GM12878 (cell line): Measurements from ENCODE around the gene ITGA1. TPM values are rescaled to one million over a fixed set of nuclear protein-coding genes. Genes with fewer than 3 reads are reported as not detected.

ENCODE experiments used
- ATAC-seq: fragments of 200-7000 bp; cut with Tn5 transposase; 3 replicates; pipeline ENCODE4 v1.9.1; 2020; ENCODE audit warnings: mild to moderate bottlenecking, moderate library complexity
- BruUV-seq: library from RNA; stranded (reverse); fragments of 400-500 nt; replicated peaks from 2 replicates; lab custom pipeline; 2021; lab: Mats Ljungman, UMichigan
- CTCF ChIA-PET: fragments of 300-600 bp; sonication (Branson Sonifier 250); formaldehyde crosslinking; extraction: SDS; loops from one replicate; lab custom pipeline; 2021; ENCODE audit warnings: inconsistent platforms; lab: Yijun Ruan, JAX
- POLR2A ChIA-PET: fragments of 350-600 bp; formaldehyde crosslinking; extraction: SDS; loops from one replicate; lab custom pipeline; 2021; ENCODE audit warnings: inconsistent platforms; lab: Charles Lee
- RAD21 ChIA-PET: fragments of 300-600 bp; sonication (Branson Sonifier 250); formaldehyde crosslinking; loops from one replicate; lab custom pipeline; 2023; ENCODE audit warnings: antibody characterized with exemption; ENCODE audit not compliant: unreplicated experiment; lab: Charles Lee
- SMC1A ChIA-PET: fragments of 300-600 bp; sonication (Branson Sonifier 250); formaldehyde crosslinking; loops from one replicate; lab custom pipeline; 2023; ENCODE audit not compliant: unreplicated experiment, uncharacterized antibody; lab: Charles Lee
- DNase-seq: peaks from one replicate; pipeline ENCODE4 v3.0.0-alpha.2; 2011; ENCODE audit warnings: low read depth, low spot score
- FAIRE-seq: peaks from 3 replicates; lab custom pipeline; 2011; peaks lifted over from hg19 to GRCh38; lab: Jason Lieb, UNC
- H2AFZ ChIP-seq: 2 replicates; pipeline ENCODE4 v1.6.0; 2011; ENCODE audit warnings: low read depth, low read length, control low read depth; ENCODE audit not compliant: control insufficient read depth
- H3K27ac ChIP-seq: 2 replicates; pipeline ENCODE4 v1.5.1; 2011; ENCODE audit warnings: control low read depth; ENCODE audit not compliant: control insufficient read depth, insufficient read depth
- H3K27me3 ChIP-seq, 2 experiments: replicated peaks in 1 of 2; 2 replicates each; pipeline versions ENCODE4 v1.6.0 to v1.6.1; 2011; ENCODE audit warnings: low read length in 1 of 2; ENCODE audit not compliant: control insufficient read depth in 2 of 2, insufficient read depth in 2 of 2
- H3K36me3 ChIP-seq, 2 experiments: 2 replicates each; pipeline ENCODE4 v1.5.1; 2011; ENCODE audit warnings: low read length in 1 of 2; ENCODE audit not compliant: control insufficient read depth in 2 of 2, insufficient read depth in 2 of 2
- H3K4me1 ChIP-seq: 2 replicates; pipeline ENCODE4 v1.6.1; 2011; ENCODE audit warnings: mild to moderate bottlenecking, low read length, moderate library complexity, mixed read lengths; ENCODE audit not compliant: control insufficient read depth, insufficient read depth
- H3K4me2 ChIP-seq: 2 replicates; pipeline ENCODE4 v1.6.0; 2011; ENCODE audit warnings: control low read depth; ENCODE audit not compliant: control insufficient read depth, insufficient read depth
- H3K4me3 ChIP-seq: fragments of 200-600 bp; sonication (generic); 2 replicates; pipeline ENCODE4 v1.5.1; 2016
- H3K79me2 ChIP-seq: 2 replicates; pipeline ENCODE4 v1.6.0; 2011; ENCODE audit warnings: low read length; ENCODE audit not compliant: control insufficient read depth, insufficient read depth
- H3K9ac ChIP-seq: 2 replicates; pipeline ENCODE4 v1.8.0; 2011; ENCODE audit warnings: low read length, control low read depth, mixed read lengths; ENCODE audit not compliant: control insufficient read depth, insufficient read depth
- H3K9me3 ChIP-seq: replicated peaks from 3 replicates; pipeline ENCODE4 v1.5.1; 2011; ENCODE audit warnings: mild to moderate bottlenecking, low read length; ENCODE audit not compliant: control insufficient read depth, insufficient read depth
- H4K20me1 ChIP-seq: 2 replicates; pipeline ENCODE4 v1.6.0; 2011; ENCODE audit not compliant: control insufficient read depth, insufficient read depth
- ASH2L ChIP-seq: fragments of 300-600, 200-600 bp; sonication (generic); IDR thresholded peaks from 2 replicates; pipeline ENCODE4 v1.6.1; 2017; ENCODE audit warnings: low read depth, mild to moderate bottlenecking, borderline replicate concordance
- ATF3 ChIP-seq: IDR thresholded peaks from 2 replicates; pipeline ENCODE4 v1.6.1; 2011; ENCODE audit warnings: low read depth, mild to moderate bottlenecking, low read length, moderate library complexity, borderline replicate concordance; ENCODE audit errors: extremely low read depth
- CBX3 ChIP-seq: fragments of 200-600 bp; sonication (generic); IDR thresholded peaks from 2 replicates; pipeline ENCODE4 v1.6.1; 2016; ENCODE audit warnings: low read depth, borderline replicate concordance
- HDAC6 ChIP-seq: fragments of 200-600 bp; sonication (generic); IDR thresholded peaks from one replicate; pipeline ENCODE4 v1.8.0; 2017; ENCODE audit warnings: antibody characterized with exemption; ENCODE audit not compliant: unreplicated experiment
- HSF1 ChIP-seq: fragments of 150-350 bp; IDR thresholded peaks from 2 replicates; pipeline ENCODE4 v1.6.1; 2014; ENCODE audit warnings: mild to moderate bottlenecking, low read depth, low read length
- IRF3 ChIP-seq: fragments of 450-650 bp; IDR thresholded peaks from 2 replicates; pipeline ENCODE4 v1.6.1; 2014; ENCODE audit warnings: mild to moderate bottlenecking
- NR2C1 ChIP-seq: fragments of 450-650 bp; IDR thresholded peaks from 2 replicates; pipeline ENCODE4 v1.6.1; 2017; ENCODE audit warnings: antibody characterized with exemption, mild to moderate bottlenecking, moderate library complexity
- RELB ChIP-seq: fragments of 450-650 bp; IDR thresholded peaks from 2 replicates; pipeline ENCODE4 v1.6.1; 2017; ENCODE audit warnings: low read depth, mild to moderate bottlenecking, moderate library complexity
- RFX5 ChIP-seq: IDR thresholded peaks from 2 replicates; pipeline ENCODE4 v1.6.1; 2011; ENCODE audit warnings: low read depth, low read length, improper control_type of control experiment
- TCF7 ChIP-seq: IDR thresholded peaks from 2 replicates; pipeline ENCODE4 v1.6.1; 2014; ENCODE audit warnings: antibody characterized with exemption, borderline replicate concordance
- ZNF384 ChIP-seq: IDR thresholded peaks from 2 replicates; pipeline ENCODE4 v1.6.1; 2012; ENCODE audit warnings: low read depth, mild to moderate bottlenecking, low read length, improper control_type of control experiment, borderline replicate concordance
- ZNF592 ChIP-seq: fragments of 450-650 bp; IDR thresholded peaks from 2 replicates; pipeline ENCODE4 v1.6.1; 2017; ENCODE audit warnings: mild to moderate bottlenecking, moderate library complexity
- ZSCAN29 ChIP-seq: fragments of 450-650 bp; IDR thresholded peaks from 2 replicates; pipeline ENCODE4 v1.6.1; 2017; ENCODE audit warnings: mild to moderate bottlenecking, moderate library complexity
- in situ Hi-C: fragments of 300-500 bp; cut with MboI; formaldehyde crosslinking; loops from 9 replicates; pipeline ENCODE4 v1.14.3; 2018; ENCODE audit warnings: mixed read lengths
- intact Hi-C: fragments of 100-400 bp; cut with micrococcal nuclease; formaldehyde crosslinking; loops from one replicate; pipeline ENCODE4 v1.14.2; 2022; ENCODE audit not compliant: unreplicated experiment
- polyA plus RNA-seq, 11 experiments: library from polyadenylated mRNA; depleted of rRNA in 4 of 11; unstranded in 6 of 11; stranded (reverse) in 5 of 11; fragments of >200 nt; fragmentation: Nextera tagmentation in 4 of 11; fragmentation: Illumina TruSeq in 1 of 11; extraction: Ambion mirVana in 4 of 11; extraction: Trizol in 1 of 11; gene quantifications; 1 replicate in 1 of 11; 2 replicates in 10 of 11; pipeline versions ENCODE4 v1.2.1 to v1.2.3, GENCODE V29; 2011 to 2016; ENCODE audit warnings: inconsistent platforms in 2 of 11, missing spikeins in 2 of 11, low read depth in 1 of 11
- total RNA-seq, 4 experiments: library from RNA; depleted of rRNA in 3 of 4; stranded (reverse); fragments of >200 nt in 3 of 4; fragmentation: Illumina TruSeq in 1 of 4; extraction: Trizol in 1 of 4; gene quantifications; 2 replicates each; pipeline versions ENCODE4 v1.2.1 to v1.2.3, GENCODE V29; 2013 to 2021

Gene ITGA1
- total and polyA plus RNA-seq, 10 of the 15 experiments (the other 5 are each of a cell fraction or from before 2014, with no cell fraction given), result 0.02 to 0.56 (median 0.19) TPM

GRCh38 chr5:52807037-52807436 is 19.3 kb downstream of the ITGA1 start:
- H4K20me1 ChIP-seq, result no peaks in the 10 kb centered on the region
- no peak for ATAC-seq
- no peak overlapping the region for H3K4me2 ChIP-seq
- in situ Hi-C loops (no loop called here), intact Hi-C loops (no loop called here)
- H3K27me3 ChIP-seq, result no peaks in the 10 kb centered on the region
- H3K27ac ChIP-seq, result no peak overlapping the region
- DNase-seq, result no peak
- H3K36me3 ChIP-seq, result no peaks in the 10 kb centered on the region
- BruUV-seq, result no TSS peak
- ChIA-PET SMC1A (no interaction called here), CTCF (interaction anchor here (0.6 kb wide), 1 partner anchor 35 kb away, joined by 4 read pairs; no protein-coding TSS in a partner anchor), POLR2A (no interaction called here), RAD21 (no interaction called here)
- no peak overlapping the region for H3K4me3 ChIP-seq
- FAIRE-seq, result no peak
- H3K9me3 ChIP-seq, result no peaks in the 10 kb centered on the region
- H2AFZ ChIP-seq, result no peak overlapping the region
- H3K79me2 ChIP-seq, result peaks cover 20% of the 10 kb centered on the region
- no peak overlapping the region for H3K9ac ChIP-seq
- H3K4me1 ChIP-seq, result 0 out of 2 replicates have a peak, but pooled peaks cover 3% of the 10 kb centered on the region
- TF ChIP-seq IRF3 (no peak), ATF3 (no peak), HSF1 (no peak), ASH2L (no peak), TCF7 (no peak), HDAC6 (no peak), RFX5 (no peak), CBX3 (no peak), ZNF592 (no peak), RELB (no peak), NR2C1 (no peak), ZNF384 (no peak), ZSCAN29 (no peak)
